HG03135 (cell line): ENCODE results near the gene C8G.

Experiments used
- ATAC-seq: cut with Tn5 transposase; IDR thresholded peaks from one replicate; pipeline ENCODE4 v1.9.1; 2021; ENCODE audit warnings: mild to moderate bottlenecking, moderate library complexity; ENCODE audit not compliant: unreplicated experiment

The C8G gene

GRCh38 chr9:136964833-136965422 is 19.9 kb downstream of the C8G start:
- no peak for ATAC-seq

GRCh38 chr9:136965771-136966484 is 20.9 kb downstream of the C8G start:
- no peak for ATAC-seq

DNA sequence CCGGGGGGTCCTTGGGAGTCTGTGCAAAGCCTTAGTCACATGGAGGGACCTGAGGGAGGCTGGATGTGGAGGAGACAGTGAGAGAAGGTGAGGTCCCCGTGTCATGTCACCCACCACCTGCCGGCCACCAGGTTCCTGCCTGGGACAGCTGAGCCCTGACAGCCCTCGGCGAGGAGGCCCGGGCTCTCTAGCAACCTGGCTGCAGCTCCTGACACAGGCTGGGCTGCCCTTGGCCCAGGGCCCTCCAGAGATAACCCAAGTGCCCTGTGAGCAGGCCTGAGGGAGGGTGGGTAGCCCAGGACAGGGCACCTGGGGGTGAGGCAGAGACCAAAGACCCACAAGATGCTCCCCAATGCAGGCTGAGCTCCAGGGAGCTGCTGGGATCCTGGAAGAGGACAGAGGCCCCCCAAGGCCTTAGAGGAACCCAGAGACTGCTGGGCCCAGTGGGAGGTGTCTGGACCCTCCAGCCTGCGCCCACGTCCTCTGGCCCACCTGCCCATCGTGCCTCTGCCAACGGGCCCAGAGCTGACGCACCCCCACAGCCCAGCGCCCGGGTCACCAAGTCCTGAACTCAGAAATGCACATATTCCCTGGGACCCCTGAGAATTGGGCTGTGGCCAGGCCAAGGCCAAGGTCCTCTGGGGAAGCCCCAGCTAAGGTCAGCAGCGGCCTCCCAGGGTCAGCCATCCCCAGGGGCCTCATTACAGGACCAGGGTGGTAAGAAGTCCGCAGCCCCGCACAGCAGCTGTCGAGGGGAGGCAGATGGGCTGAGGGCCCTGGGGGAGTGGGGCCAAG is 23.5 kb downstream of the C8G start:
- no peak for ATAC-seq

DNA sequence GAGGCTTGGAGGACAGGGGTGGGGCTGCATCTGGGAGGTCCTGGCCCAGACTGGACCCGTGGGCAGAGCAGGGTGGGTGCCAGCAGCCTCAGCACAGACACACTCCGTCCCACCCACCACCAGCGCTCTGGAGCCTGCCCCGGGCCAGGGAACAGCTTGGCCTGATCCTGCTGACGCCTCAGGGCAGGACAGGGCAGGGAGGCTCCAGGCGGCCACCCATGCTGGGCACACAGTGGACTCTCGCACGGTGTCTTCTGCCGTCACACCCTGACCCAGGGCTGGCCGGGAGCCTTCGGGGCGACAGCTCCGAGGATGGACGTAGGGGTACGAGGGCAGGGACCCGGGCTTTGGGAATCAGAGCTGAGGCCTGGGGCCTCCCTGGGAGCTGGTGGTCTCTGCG is 24.1 kb downstream of the C8G start:
- no peak for ATAC-seq

- ATAC-seq: no peak
Measured at GRCh38 chr9:136969774-136970173, 24.7 kb downstream of the C8G start.

GRCh38 chr9:136970361-136970760 is 25.3 kb downstream of the C8G start:
- ATAC-seq: no peak

GRCh38 chr9:136971746-136972145 is 26.7 kb downstream of the C8G start:
- ATAC-seq: no peak

DNA sequence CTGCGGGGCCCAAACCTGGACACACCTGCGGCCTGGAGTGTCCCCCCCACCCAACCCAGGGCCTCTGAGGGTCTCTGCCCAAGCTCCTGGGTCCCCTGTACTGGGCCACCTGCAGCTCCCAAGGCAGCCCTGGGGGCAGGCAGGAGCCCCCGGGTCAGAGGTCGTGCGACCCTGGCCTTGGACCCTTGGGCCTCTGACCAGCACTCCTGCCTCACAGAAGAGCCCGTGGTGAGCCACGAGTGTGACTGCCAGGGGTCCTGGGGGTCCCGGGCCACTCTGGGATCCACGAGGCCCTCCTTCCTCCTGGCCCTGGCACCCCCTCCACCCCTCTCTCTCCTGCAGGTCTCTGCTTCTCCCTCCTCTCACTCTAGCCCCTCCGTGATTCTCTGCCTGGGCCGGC is 27.3 kb downstream of the C8G start:
- no peak for ATAC-seq

DNA sequence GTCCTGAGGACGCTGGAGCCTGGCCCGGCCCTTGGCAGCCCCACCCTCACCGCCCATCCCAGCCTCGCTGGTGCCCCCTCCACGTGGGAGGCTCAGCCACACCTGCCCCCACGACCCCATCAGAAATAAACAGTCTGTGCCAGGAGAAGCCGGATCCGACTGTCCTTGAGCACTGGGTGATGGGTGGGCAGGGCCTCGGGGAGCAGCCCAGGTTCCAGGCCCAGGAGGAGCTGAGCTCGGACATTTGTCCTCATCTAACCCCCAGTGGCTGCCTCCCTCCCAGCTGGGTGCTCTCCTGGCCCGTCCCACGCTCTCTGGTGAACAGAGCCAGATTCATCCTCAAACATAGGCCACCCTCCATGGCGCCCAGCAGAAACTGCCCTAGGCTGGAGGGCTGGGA is 27.7 kb downstream of the C8G start:
- ATAC-seq: no peak

- ATAC-seq: no peak
Measured at GRCh38 chr9:136973618-136974617, 28.9 kb downstream of the C8G start.

- ATAC-seq: no peak
Measured at GRCh38 chr9:136974817-136975535, 29.9 kb downstream of the C8G start.

DNA sequence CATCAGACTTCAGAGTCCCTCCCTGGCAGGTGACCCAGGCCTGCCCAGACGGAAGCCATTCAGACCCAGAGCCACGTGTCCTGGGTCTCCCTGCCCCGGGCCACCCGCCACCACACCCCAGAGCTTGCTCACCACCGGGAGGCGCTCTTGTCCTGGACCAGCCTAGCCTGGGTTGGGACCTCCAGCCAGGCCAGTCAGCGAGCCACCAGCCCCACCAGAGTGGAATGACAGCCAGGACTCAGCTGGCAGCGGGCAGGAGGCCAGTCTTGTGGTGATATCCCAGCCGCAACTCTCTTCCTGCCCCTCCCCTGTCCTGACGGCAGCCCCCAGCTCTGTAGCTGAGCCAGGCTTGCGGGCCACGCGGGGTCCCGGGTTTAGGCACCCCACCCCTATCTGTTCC is 30.6 kb downstream of the C8G start:
- no peak for ATAC-seq

DNA sequence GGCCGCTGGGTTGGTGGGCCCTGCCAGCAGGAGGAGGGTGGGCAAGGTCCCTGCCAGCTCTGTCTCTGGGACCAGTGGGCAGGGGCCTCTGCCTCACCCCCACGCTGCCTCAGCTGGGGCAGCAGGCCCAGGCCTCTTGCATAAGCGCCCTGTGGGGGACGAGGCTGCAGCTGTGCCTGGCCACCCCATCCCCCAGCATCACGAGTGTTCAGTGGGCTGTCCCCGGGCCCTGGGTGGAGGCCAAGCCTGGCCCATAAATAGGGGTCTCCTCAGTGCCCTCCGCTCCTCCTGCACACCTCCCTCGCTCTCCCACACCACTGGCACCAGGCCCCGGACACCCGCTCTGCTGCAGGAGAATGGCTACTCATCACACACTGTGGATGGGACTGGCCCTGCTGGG is 32.2 kb downstream of the C8G start, which contains the start of gene PTGDS:
PTGDS (plus strand) TSS at position 282 of the 400 bp plus-strand sequence; CDS start at position 357, 75 bp downstream.
- no peak for ATAC-seq

DNA sequence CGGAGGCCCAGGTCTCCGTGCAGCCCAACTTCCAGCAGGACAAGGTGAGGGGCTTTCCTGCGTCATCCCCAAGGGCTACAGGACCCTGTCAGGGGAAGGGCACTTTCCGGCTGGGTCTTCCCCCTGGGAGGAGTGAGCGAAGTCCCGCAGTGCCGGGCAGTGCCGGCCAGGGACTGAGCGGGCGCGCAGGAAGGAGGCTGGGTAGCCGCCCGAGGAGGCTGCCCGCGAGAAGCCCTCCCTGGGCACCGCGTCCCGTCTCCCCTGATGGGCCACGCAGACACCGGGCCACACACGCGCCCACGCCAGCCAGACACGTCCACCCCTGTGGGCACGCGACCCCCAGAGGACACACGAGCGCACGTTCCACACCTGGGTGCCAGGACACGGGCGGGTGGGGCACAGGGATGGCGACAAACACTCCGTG is 32.6 kb downstream of the C8G start:
- ATAC-seq: no peak

- no peak for ATAC-seq
Measured at GRCh38 chr9:136978073-136978864, 33.2 kb downstream of the C8G start.

- ATAC-seq: no peak
Measured at GRCh38 chr9:136978865-136979544, 34.0 kb downstream of the C8G start.

- ATAC-seq: no peak
Measured at GRCh38 chr9:136979769-136980587, 34.9 kb downstream of the C8G start.
